A549 (cell line): ENCODE results near the gene ELSPBP1. TPM values are rescaled to one million over a fixed set of nuclear protein-coding genes. Genes with fewer than 3 reads are reported as not detected.
A peak's percentile ranks its signal among the peaks of the same experiment; 100 is the strongest.

Source experiments
- ATAC-seq, 2 experiments: fragments of 200-7000 bp in 1 of 2; fragments of >200 bp in 1 of 2; cut with Nextera tagmentation in 1 of 2; cut with Tn5 transposase in 1 of 2; 3 replicates each; pipeline versions ENCODE4 v1.8.0 to v1.9.1; 2018 to 2020; ENCODE audit warnings: mild to moderate bottlenecking in 1 of 2, moderate library complexity in 1 of 2
- CTCF ChIA-PET: fragments of 300-600 bp; sonication (Branson Sonifier 250); formaldehyde crosslinking; extraction: SDS; loops from one replicate; lab custom pipeline; 2021; ENCODE audit warnings: antibody characterized with exemption, inconsistent platforms; lab: Yijun Ruan, JAX
- POLR2A ChIA-PET: fragments of 350-600 bp; formaldehyde crosslinking; extraction: SDS; loops from one replicate; lab custom pipeline; 2021; ENCODE audit warnings: antibody characterized with exemption, inconsistent platforms; lab: Yijun Ruan, JAX
- DNase-seq, 2 experiments: peaks; one replicate each; pipeline versions ENCODE4 v3.0.0 to v3.0.0-alpha.2; 2011 to 2016; ENCODE audit warnings: low read depth in 1 of 2, low spot score in 1 of 2
- FAIRE-seq: peaks from 2 replicates; lab custom pipeline; 2011; peaks lifted over from hg19 to GRCh38; lab: Jason Lieb, UNC
- H3K27ac ChIP-seq, 2 experiments: fragments of >200 bp; sonication (Bioruptor Twin); formaldehyde crosslinking; 3 replicates each; pipeline ENCODE4 v1.5.1; 2016 to 2017
- H3K4me1 ChIP-seq: fragments of >200 bp; sonication (Bioruptor Twin); formaldehyde crosslinking; 3 replicates; pipeline ENCODE4 v1.6.1; 2016
- H3K4me2 ChIP-seq: fragments of >200 bp; sonication (Bioruptor Twin); formaldehyde crosslinking; 3 replicates; pipeline ENCODE4 v1.6.1; 2016
- H3K4me3 ChIP-seq: fragments of >200 bp; sonication (Bioruptor Twin); formaldehyde crosslinking; 3 replicates; pipeline ENCODE4 v1.5.1; 2016
- H3K9me3 ChIP-seq: fragments of >200 bp; sonication (Bioruptor Twin); formaldehyde crosslinking; 3 replicates; pipeline ENCODE4 v1.6.1; 2016
- CEBPB ChIP-seq, 2 experiments: fragments of >200 bp in 1 of 2; sonication (Bioruptor Twin) in 1 of 2; formaldehyde crosslinking in 1 of 2; IDR thresholded peaks; 2 replicates each; pipeline ENCODE4 v1.6.1; 2012 to 2016
- ELK1 ChIP-seq: fragments of 150-350 bp; IDR thresholded peaks from 2 replicates; pipeline ENCODE4 v1.6.1; 2014; ENCODE audit warnings: low read depth, mild to moderate bottlenecking, low read length
- FOSB ChIP-seq: fragments of 250-450 bp; sonication (Bioruptor Pico); IDR thresholded peaks from 2 replicates; pipeline ENCODE4 v1.5.0; 2020; ENCODE audit warnings: mild to moderate bottlenecking, moderate library complexity
- FOSL2 ChIP-seq, 2 experiments: fragments of 450-650 bp in 1 of 2; fragments of >200 bp in 1 of 2; sonication (Bioruptor Twin) in 1 of 2; formaldehyde crosslinking; IDR thresholded peaks; 2 replicates each; pipeline versions ENCODE4 v1.5.0 to v1.6.1; 2016 to 2020; ENCODE audit warnings: mild to moderate bottlenecking in 1 of 2, moderate library complexity in 1 of 2
- GATA3 ChIP-seq: IDR thresholded peaks from 2 replicates; pipeline ENCODE4 v1.6.1; 2012; ENCODE audit warnings: borderline replicate concordance
- HES2 ChIP-seq: fragments of >200 bp; sonication (Bioruptor Twin); formaldehyde crosslinking; IDR thresholded peaks from 2 replicates; pipeline ENCODE4 v1.6.1; 2016
- JUNB ChIP-seq: fragments of >200 bp; sonication (Bioruptor Twin); formaldehyde crosslinking; IDR thresholded peaks from 2 replicates; pipeline ENCODE4 v1.6.1; 2016
- KDM1A ChIP-seq: fragments of 200-600 bp; sonication (generic); IDR thresholded peaks from 2 replicates; pipeline ENCODE4 v1.6.1; 2016; ENCODE audit warnings: low read depth, mild to moderate bottlenecking
- MAFK ChIP-seq: fragments of 450-650 bp; IDR thresholded peaks from 2 replicates; pipeline ENCODE4 v1.6.1; 2014; ENCODE audit not compliant: partially characterized antibody
- NPAS2 ChIP-seq: fragments of 250-450 bp; sonication (Bioruptor Pico); IDR thresholded peaks from 2 replicates; pipeline ENCODE4 v1.8.0; 2022; ENCODE audit warnings: mild to moderate bottlenecking, moderate library complexity, borderline replicate concordance
- PHF8 ChIP-seq: fragments of 200-600 bp; sonication (generic); IDR thresholded peaks from 2 replicates; pipeline ENCODE4 v1.6.1; 2016; ENCODE audit warnings: low read depth, mild to moderate bottlenecking, antibody characterized with exemption, moderate library complexity, borderline replicate concordance
- POLR2AphosphoS2 ChIP-seq: conservative IDR thresholded peaks from 2 replicates; pipeline ENCODE4 v1.6.1; 2012; ENCODE audit warnings: low read length, improper control_type of control experiment, inconsistent platforms
- REST ChIP-seq: fragments of 200-600 bp; sonication (generic); IDR thresholded peaks from 2 replicates; pipeline ENCODE4 v1.6.1; 2016; ENCODE audit warnings: antibody characterized with exemption, mild to moderate bottlenecking, moderate library complexity
- TP53 ChIP-seq: fragments of 250-450 bp; sonication (Bioruptor Pico); IDR thresholded peaks from 2 replicates; pipeline ENCODE4 v1.5.0; 2021; ENCODE audit warnings: mild to moderate bottlenecking, moderate library complexity
- WGBS: methylation state at CpG from one replicate; pipeline ENCODE4 v1.1.6; 2017; ENCODE audit errors: missing lambda C conversion rate; 5-methylcytosine and 5-hydroxymethylcytosine counted together
- polyA plus RNA-seq, 4 experiments: library from polyadenylated mRNA; depleted of rRNA in 3 of 4; stranded (reverse); fragments of >200 nt; fragmentation: RNase III in 1 of 4; extraction: RNeasy Plus Mini Kit Qiagen cat#74134 plus additional on column Dnase treatment in 1 of 4; gene quantifications; 2 replicates in 3 of 4; 3 replicates in 1 of 4; pipeline ENCODE4 v1.2.3, GENCODE V29; 2011 to 2017

The ELSPBP1 gene
- polyA plus RNA-seq, 2 of the 4 experiments (the other 2 are of a cell fraction) = not detected

DNA sequence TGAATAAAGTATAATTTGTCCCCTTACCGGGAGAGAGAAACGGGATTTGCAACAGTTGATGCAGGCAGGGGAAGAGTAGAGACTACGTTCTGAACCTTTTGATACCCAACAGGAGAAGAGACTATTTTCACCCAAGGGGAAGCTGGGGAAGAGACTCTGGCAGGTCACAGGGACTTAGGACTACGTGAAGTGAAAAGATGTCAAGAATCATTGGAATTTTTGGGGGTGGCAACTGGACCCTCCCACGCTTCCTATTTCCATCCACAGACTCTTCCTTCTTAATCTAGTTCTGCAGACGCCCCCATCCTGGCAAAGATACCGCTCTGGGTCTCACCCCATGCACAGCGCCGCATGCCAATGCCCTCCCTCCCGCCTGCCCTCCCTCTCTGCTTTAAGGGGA lies 35.6 kb downstream of the ELSPBP1 start:
- H3K4me2 ChIP-seq = no peak overlapping the region
- ChIA-PET POLR2A (no interaction called here), CTCF (interaction anchor here (0.9 to 1.2 kb wide), 4 partner anchors 11 to 68 kb away, joined by 3 to 4 read pairs (median 3); no protein-coding TSS in a partner anchor)
- H3K27ac ChIP-seq = no peak overlapping the region
- H3K4me1 ChIP-seq = no peaks in the 10 kb centered on the region
- WGBS = 45% methylated on average over 10 of the region's 10 CpGs
- peaks cover 8% of the 10 kb centered on the region; the same call in 1 of the 3 replicates for H3K9me3 ChIP-seq
- no peak for TF ChIP-seq REST
- TF ChIP-seq KDM1A = no peak
- no peak for TF ChIP-seq FOSB
- TF ChIP-seq CEBPB (IDR thresholded peaks at IDR 0.05) = no peak
- no peak for TF ChIP-seq FOSL2 (IDR thresholded peaks at IDR 0.05)
- TF ChIP-seq FOSL2 (CRISPR knock-in tag; IDR thresholded peaks at IDR 0.05) = no peak
- no peak for TF ChIP-seq ELK1
- TF ChIP-seq NPAS2 (CRISPR knock-in tag) = no peak
- no peak for TF ChIP-seq GATA3
- TF ChIP-seq PHF8 = no peak
- no peak for TF ChIP-seq POLR2AphosphoS2
- no peak for TF ChIP-seq JUNB
- no peak for TF ChIP-seq HES2
- FAIRE-seq = no peak
- no peak; a peak in 1 of 6 replicates for ATAC-seq
- no peak for DNase-seq
- H3K4me3 ChIP-seq = no peak overlapping the region

DNA sequence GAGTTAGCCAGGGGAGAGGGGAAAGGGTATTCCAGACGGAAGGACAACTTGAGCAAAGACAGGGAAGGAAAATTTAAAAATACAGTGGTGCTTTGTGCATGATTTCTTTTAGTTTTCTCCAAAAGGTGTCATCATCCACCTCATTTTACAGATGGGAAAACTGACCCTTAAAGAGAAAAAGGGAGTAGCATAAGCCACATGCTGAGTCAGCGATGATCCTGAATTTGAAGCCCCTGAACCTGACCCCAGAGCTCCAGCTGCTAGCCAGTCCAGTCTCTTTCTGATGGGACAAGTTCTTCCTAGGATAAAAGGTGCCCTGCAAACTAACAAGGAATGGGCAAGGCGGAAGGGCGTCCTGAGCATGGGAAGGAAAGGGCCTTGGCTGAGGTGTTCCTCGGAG lies 39.2 kb downstream of the ELSPBP1 start:
- Histone ChIP-seq H3K4me1 (no peaks in the 10 kb centered on the region), H3K4me3 (no peak overlapping the region), H3K27ac (no peak overlapping the region), H3K4me2 (no peak overlapping the region), H3K9me3 (peaks cover 23% of the 10 kb centered on the region)
- POLR2A ChIA-PET = no interaction called here
- no peak for ATAC-seq
- 22% methylated on average over 5 of the region's 5 CpGs for WGBS
- TF ChIP-seq MAFK = peak; percentile 80
- no peak for TF ChIP-seq TP53 (CRISPR knock-in tag)
- no peak for DNase-seq
- CTCF ChIA-PET = interaction anchor here (1.1 to 1.2 kb wide), 2 partner anchors 11 to 28 kb away, joined by 3 to 4 read pairs; no protein-coding TSS in a partner anchor
- no peak for FAIRE-seq

GRCh38 chr19:48036765-48037164 lies 42.3 kb downstream of the ELSPBP1 start:
- TF ChIP-seq NPAS2 (CRISPR knock-in tag) = no peak
- ATAC-seq = no peak
- DNase-seq = no peak
- ChIA-PET CTCF (no interaction called here), POLR2A (no interaction called here)
- H3K4me1 ChIP-seq = no peaks in the 10 kb centered on the region
- 3% methylated on average over 2 of the region's 2 CpGs for WGBS
- no peak overlapping the region for H3K4me3 ChIP-seq
- no peak overlapping the region for H3K27ac ChIP-seq
- FAIRE-seq = peak; percentile 63
- no peak overlapping the region for H3K4me2 ChIP-seq
- H3K9me3 ChIP-seq = peaks cover 23% of the 10 kb centered on the region
